Measurements from ENCODE around the gene COG8.
"Not testable (repeated sequence)": the region's sequence is repeated elsewhere in the genome, so short reads cannot be mapped to it uniquely, and the experiment has no call there.

COG8 gene

DNA sequence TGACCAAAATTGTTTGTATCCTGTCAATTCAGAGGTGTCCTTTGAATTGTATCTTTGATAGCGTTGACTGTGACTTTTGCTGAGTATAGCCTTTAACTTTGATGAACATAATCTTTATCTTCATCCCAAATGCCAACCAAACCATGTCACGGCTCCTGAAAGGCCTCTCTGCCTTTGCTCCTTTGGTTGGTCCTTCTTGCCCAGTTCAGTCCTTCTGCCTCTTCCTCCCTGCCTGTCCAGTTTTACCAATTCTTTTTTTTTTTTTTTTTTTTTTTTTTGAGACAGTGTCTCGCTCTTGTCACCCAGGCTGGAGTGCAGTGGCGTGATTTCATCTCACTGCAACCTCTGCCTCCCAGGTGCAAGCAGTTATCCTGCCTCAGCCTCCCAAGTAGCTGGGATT is 41.1 kb downstream of the COG8 start:
- Histone ChIP-seq H3K36me3 (ENCODE audit: control insufficient read depth, low read length) (peaks cover 18% of the 10 kb centered on the region), H3K4me1 (ENCODE audit: control insufficient read depth, low read length) (peaks cover 9% of the 10 kb centered on the region), H4K20me1 (ENCODE audit: control insufficient read depth, insufficient read depth, low read depth, low read length) (no peaks in the 10 kb centered on the region), H3K4me2 (ENCODE audit: low read length) (no peak overlapping the region), H3F3A (ENCODE audit: control insufficient read depth, insufficient read depth) (no peaks in the 10 kb centered on the region; the same call in 1 of the 2 replicates), H3K9me3 (ENCODE audit: control insufficient read depth, insufficient read depth, low read length) (no peaks in the 10 kb centered on the region), H3K27ac (ENCODE audit: low read depth, low read length) (no peak overlapping the region), H3K27me3 (ENCODE audit: control insufficient read depth, low read length) (no peaks in the 10 kb centered on the region), H3K79me2 (ENCODE audit: control insufficient read depth, low read length) (no peaks in the 10 kb centered on the region), H3K9me2 (replicated peaks; ENCODE audit: control insufficient read depth, low read length) (no peaks in the 10 kb centered on the region), H3K4me3 (ENCODE audit: low read length) (no peak overlapping the region)
- TF ChIP-seq, protein P1, sequence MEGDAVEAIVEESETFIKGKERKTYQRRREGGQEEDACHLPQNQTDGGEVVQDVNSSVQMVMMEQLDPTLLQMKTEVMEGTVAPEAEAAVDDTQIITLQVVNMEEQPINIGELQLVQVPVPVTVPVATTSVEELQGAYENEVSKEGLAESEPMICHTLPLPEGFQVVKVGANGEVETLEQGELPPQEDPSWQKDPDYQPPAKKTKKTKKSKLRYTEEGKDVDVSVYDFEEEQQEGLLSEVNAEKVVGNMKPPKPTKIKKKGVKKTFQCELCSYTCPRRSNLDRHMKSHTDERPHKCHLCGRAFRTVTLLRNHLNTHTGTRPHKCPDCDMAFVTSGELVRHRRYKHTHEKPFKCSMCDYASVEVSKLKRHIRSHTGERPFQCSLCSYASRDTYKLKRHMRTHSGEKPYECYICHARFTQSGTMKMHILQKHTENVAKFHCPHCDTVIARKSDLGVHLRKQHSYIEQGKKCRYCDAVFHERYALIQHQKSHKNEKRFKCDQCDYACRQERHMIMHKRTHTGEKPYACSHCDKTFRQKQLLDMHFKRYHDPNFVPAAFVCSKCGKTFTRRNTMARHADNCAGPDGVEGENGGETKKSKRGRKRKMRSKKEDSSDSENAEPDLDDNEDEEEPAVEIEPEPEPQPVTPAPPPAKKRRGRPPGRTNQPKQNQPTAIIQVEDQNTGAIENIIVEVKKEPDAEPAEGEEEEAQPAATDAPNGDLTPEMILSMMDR (IDR thresholded peaks at IDR 0.05; ENCODE audit: low read depth, low read length, poor library complexity, severe bottlenecking): no peak
- TF ChIP-seq EZH2phosphoT487 (IDR thresholded peaks at IDR 0.05; ENCODE audit: borderline replicate concordance, low read length): no peak

DNA sequence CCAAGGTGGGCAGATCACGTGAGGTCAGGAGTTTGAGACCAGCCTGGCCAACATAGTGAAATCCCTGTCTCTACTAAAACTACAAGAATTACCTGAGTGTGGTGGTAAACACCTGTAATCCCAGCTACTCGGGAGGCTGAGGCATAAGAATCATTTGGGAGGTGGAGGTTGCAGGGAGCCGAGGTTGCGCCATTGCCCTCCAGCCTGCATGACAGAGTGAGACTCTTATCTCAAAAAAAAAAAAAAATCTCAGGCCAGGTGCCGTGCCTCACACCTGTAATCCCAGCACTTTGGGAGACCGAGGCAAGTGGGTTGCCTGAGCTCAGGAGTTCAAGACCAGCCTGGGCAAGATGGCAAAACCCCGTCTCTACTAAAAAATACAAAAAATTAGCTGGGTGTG is 42.6 kb downstream of the COG8 start:
- not testable (repeated sequence) for H3K27me3 ChIP-seq (ENCODE audit: control insufficient read depth, low read length); H3K9me2 ChIP-seq (replicated peaks; ENCODE audit: control insufficient read depth, low read length); H3K4me2 ChIP-seq (ENCODE audit: low read length); H3K9me3 ChIP-seq (ENCODE audit: control insufficient read depth, insufficient read depth, low read length); H3K4me1 ChIP-seq (ENCODE audit: control insufficient read depth, low read length); H3K4me3 ChIP-seq (ENCODE audit: low read length); H3K27ac ChIP-seq (ENCODE audit: low read depth, low read length); H4K20me1 ChIP-seq (ENCODE audit: control insufficient read depth, insufficient read depth, low read depth, low read length); H3F3A ChIP-seq (ENCODE audit: control insufficient read depth, insufficient read depth); H3K79me2 ChIP-seq (ENCODE audit: control insufficient read depth, low read length)
- peaks cover 13% of the 10 kb centered on the region for H3K36me3 ChIP-seq (ENCODE audit: control insufficient read depth, low read length)

- Histone ChIP-seq H4K20me1 (ENCODE audit: control insufficient read depth, insufficient read depth, low read depth, low read length) (no peaks in the 10 kb centered on the region), H3K4me2 (ENCODE audit: low read length) (no peak overlapping the region), H3K79me2 (ENCODE audit: control insufficient read depth, low read length) (no peaks in the 10 kb centered on the region), H3K4me3 (ENCODE audit: low read length) (no peak overlapping the region), H3K9me2 (replicated peaks; ENCODE audit: control insufficient read depth, low read length) (no peaks in the 10 kb centered on the region), H3F3A (ENCODE audit: control insufficient read depth, insufficient read depth) (no peaks in the 10 kb centered on the region), H3K36me3 (ENCODE audit: control insufficient read depth, low read length) (no peaks in the 10 kb centered on the region), H3K9me3 (ENCODE audit: control insufficient read depth, insufficient read depth, low read length) (no peaks in the 10 kb centered on the region), H3K4me1 (ENCODE audit: control insufficient read depth, low read length) (no peaks in the 10 kb centered on the region), H3K27ac (ENCODE audit: low read depth, low read length) (no peak overlapping the region), H3K27me3 (ENCODE audit: control insufficient read depth, low read length) (no peaks in the 10 kb centered on the region)
- TF ChIP-seq EZH2phosphoT487 (IDR thresholded peaks at IDR 0.05; ENCODE audit: borderline replicate concordance, low read length): no peak
- TF ChIP-seq, protein P1 (IDR thresholded peaks at IDR 0.05; ENCODE audit: low read depth, low read length, poor library complexity, severe bottlenecking): no peak
Measured at GRCh38 chr16:69294051-69294450, 45.3 kb downstream of the COG8 start.

- Histone ChIP-seq H4K20me1 (ENCODE audit: control insufficient read depth, insufficient read depth, low read depth, low read length) (no peaks in the 10 kb centered on the region), H3K9me2 (replicated peaks; ENCODE audit: control insufficient read depth, low read length) (no peaks in the 10 kb centered on the region), H3K36me3 (ENCODE audit: control insufficient read depth, low read length) (no peaks in the 10 kb centered on the region), H3K4me3 (ENCODE audit: low read length) (no peak overlapping the region), H3F3A (ENCODE audit: control insufficient read depth, insufficient read depth) (no peaks in the 10 kb centered on the region), H3K27ac (ENCODE audit: low read depth, low read length) (no peak overlapping the region), H3K4me2 (ENCODE audit: low read length) (no peak overlapping the region), H3K27me3 (ENCODE audit: control insufficient read depth, low read length) (no peaks in the 10 kb centered on the region), H3K79me2 (ENCODE audit: control insufficient read depth, low read length) (no peaks in the 10 kb centered on the region), H3K4me1 (ENCODE audit: control insufficient read depth, low read length) (no peaks in the 10 kb centered on the region), H3K9me3 (ENCODE audit: control insufficient read depth, insufficient read depth, low read length) (no peaks in the 10 kb centered on the region)
- TF ChIP-seq EZH2phosphoT487 (IDR thresholded peaks at IDR 0.05; ENCODE audit: borderline replicate concordance, low read length): no peak
- TF ChIP-seq, protein P1 (IDR thresholded peaks at IDR 0.05; ENCODE audit: low read depth, low read length, poor library complexity, severe bottlenecking): no peak
Measured at GRCh38 chr16:69293401-69293800, 46.0 kb downstream of the COG8 start.

- H3K9me3 ChIP-seq (ENCODE audit: control insufficient read depth, insufficient read depth, low read length); H3K27ac ChIP-seq (ENCODE audit: low read depth, low read length); H3K79me2 ChIP-seq (ENCODE audit: control insufficient read depth, low read length); H3K36me3 ChIP-seq (ENCODE audit: control insufficient read depth, low read length); H4K20me1 ChIP-seq (ENCODE audit: control insufficient read depth, insufficient read depth, low read depth, low read length); H3K27me3 ChIP-seq (ENCODE audit: control insufficient read depth, low read length); H3K4me1 ChIP-seq (ENCODE audit: control insufficient read depth, low read length); H3K4me2 ChIP-seq (ENCODE audit: low read length); H3F3A ChIP-seq (ENCODE audit: control insufficient read depth, insufficient read depth); H3K4me3 ChIP-seq (ENCODE audit: low read length); H3K9me2 ChIP-seq (replicated peaks; ENCODE audit: control insufficient read depth, low read length): not testable (repeated sequence)
Measured at GRCh38 chr16:69291657-69292056, 47.7 kb downstream of the COG8 start.

Data from DOHH2 (cell line).